IPS-18c (cell line): ENCODE measurements around the gene RAB10.
A peak's percentile ranks its signal among the peaks of the same experiment; 100 is the strongest.
"Not testable (repeated sequence)": the region's sequence is repeated elsewhere in the genome, so short reads cannot be mapped to it uniquely, and the experiment has no call there.

ENCODE experiments used
- H3K4me3 ChIP-seq: 2 replicates; pipeline ENCODE4 v1.7.0; 2013; ENCODE audit warnings: low read depth, mild to moderate bottlenecking, low read length, moderate library complexity; ENCODE audit not compliant: insufficient read depth
- H3K9me3 ChIP-seq: one replicate; pipeline ENCODE4 v1.6.1; 2013; ENCODE audit warnings: mild to moderate bottlenecking, low read length, moderate library complexity; ENCODE audit not compliant: control insufficient read depth, insufficient read depth

RAB10 gene

DNA sequence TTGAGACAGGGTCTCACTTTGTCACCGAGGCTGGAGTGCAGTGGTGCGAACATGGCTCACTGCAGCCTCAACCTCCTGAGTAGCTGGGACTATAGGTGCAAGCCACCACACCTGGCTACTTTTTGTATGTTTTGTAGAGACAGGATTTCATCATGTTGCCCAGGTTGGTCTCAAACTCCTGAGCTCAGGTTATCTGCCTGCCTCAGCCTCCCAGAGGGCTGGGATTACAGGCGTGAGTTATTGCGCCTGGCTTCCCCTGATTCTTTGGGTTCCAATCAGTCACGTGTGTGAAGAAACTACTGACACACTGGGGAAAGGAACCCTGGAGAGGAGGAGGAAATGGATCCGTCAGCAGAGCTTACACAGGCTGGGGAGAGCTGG, 22.3 kb upstream of the RAB10 start:
- no peaks in the 10 kb centered on the region for H3K9me3 ChIP-seq
- H3K4me3 ChIP-seq = no peak overlapping the region

DNA sequence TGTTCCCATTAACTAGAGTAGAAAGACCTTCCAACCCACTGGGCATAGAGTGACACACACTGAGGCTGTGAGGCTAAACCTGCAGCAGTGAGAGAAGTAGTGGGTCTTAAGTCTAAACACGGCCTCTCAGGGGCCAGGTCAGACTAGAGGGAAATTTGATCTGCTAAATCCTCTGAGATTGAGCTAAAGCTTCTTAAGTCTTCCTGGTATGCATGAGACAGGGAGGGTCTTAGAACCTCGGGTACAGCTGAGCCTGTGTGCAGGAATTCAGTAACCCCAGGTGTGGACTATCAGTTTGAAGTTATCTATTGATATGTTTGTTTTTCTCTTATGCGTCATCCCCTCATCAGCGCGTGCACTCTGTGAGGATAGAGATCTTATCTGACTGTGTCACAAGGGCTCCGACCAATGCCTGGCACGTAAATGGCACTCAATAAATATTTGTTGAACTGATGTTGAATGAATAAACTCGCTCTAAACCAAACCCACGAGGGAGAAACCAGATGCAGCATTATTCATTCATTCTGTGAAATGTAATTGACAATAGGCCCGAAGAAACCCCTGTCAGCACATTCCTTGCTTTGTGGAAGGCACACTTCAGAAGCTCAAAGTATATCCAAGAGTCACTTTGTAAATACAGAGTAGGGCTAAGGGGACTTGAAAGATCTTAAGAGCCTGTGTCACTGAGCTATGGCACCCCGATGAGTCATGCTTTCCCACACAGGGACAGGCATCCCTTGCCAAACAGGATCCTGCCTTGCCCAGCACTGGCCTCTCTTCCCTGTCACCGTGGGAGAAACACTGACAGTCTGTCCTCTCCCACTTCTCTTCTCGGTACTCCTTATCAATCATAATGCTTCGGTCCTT, 21.7 kb upstream of the RAB10 start:
- H3K9me3 ChIP-seq = no peaks in the 10 kb centered on the region

DNA sequence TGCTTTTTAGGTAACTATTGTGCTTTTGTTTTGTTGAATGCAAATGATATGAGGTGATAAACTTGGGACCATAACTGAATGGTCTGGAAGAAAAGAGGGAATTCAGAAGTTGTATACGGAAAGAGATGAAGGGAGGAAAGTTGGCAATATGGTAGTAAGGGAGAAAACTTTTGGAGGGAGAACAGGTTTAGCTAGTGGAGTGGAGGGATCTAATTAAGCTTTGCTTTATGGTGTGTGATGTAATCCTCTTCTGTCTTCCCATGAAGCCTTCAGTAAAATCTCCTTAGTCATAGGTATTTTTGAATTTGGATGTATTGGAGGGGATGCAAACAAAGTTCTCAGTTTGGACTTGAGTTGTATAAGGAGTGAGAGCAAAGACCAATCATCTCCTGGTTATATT, 20.2 kb upstream of the RAB10 start:
- Histone ChIP-seq H3K4me3 (no peak overlapping the region), H3K9me3 (peaks cover 2% of the 10 kb centered on the region)

More for the DNA sequence above, 21.7 kb upstream of the RAB10 start:
- H3K4me3 ChIP-seq = no peak overlapping the region

DNA sequence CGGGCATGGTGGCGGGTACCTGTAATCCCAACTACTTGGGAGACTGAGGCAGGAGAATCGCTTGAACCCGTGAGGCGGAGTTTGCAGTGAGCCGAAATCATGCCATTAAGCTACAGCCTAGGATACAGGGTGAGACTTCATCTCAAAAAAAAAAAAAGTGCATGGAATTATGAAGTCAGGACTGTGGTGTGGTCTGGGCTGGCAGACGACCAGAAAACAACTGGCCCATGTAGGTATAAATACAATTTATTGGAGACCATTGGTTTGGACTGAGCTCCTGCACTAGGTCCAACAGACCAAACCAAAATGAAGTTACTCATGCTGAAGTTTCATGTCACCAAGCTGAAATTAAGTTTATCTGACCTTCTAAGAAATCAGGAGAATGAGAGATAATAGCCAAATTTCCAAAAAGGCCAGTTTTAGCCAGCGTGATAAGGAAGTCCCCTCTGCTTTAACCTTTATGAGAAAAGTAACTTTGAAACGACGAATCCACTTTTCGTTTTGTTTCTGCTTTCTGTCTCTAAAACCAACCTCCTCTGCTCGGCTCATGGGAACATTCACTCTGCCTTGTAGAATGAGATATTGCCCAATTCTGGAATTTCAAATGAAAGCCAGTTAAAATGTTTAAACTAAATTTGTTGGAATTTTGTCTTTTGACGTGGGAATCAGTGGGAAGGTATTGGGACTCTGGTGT, 17.7 kb upstream of the RAB10 start:
- H3K4me3 ChIP-seq = no peak overlapping the region
- peaks cover 2% of the 10 kb centered on the region for H3K9me3 ChIP-seq

DNA sequence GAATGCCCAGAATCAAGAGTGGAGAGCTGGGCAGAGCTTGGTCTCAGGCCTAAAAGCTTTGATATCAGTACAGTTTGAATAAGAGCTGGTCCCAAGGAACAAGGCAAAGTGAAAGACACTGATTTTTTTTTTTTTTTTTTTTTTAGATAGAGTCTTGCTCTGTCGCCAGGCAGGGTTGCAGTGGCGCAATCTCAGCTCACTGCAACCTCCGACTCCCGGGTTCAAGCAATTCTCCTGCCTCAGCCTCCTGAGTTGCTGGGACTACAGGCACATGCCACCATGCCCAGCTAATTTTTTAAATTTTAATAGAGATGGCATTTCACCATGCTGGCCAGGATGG, 17.2 kb upstream of the RAB10 start:
- not testable (repeated sequence) for H3K4me3 ChIP-seq, H3K9me3 ChIP-seq

DNA sequence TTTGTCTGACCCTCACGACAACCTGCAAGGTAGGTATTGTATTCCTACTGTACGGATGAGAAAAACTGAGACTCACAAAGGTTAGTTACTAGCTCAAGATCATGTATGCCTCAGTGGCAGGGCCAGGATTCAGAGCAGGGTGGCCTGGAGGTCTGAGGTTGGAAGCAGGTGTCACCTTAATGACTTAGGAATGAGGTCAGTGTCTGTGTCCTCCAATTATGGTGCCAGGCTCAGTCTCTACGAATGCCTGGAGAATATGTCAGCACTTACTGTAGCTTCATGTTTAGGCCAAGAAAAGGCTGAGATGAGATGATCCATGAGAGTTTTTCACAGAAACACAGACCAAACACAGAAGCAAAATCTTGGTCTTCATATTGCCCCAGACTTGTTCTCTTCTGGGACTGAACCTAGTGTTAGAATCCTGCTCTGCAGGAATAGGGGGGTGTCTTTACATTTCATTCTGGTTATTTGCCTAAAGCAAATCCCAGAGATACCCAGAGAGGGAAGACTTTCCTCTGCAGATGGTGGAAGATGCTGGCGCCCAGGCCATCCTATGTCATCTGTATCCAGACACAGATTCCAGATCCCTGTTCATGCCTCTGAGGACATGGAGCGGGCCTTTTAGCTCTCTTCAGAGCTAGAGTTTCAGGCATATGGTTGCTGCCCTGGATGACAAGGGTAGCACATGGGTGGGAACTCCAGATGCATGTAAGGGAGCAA, 16.3 kb upstream of the RAB10 start:
- Histone ChIP-seq H3K4me3 (no peak overlapping the region), H3K9me3 (peaks cover 2% of the 10 kb centered on the region)

DNA sequence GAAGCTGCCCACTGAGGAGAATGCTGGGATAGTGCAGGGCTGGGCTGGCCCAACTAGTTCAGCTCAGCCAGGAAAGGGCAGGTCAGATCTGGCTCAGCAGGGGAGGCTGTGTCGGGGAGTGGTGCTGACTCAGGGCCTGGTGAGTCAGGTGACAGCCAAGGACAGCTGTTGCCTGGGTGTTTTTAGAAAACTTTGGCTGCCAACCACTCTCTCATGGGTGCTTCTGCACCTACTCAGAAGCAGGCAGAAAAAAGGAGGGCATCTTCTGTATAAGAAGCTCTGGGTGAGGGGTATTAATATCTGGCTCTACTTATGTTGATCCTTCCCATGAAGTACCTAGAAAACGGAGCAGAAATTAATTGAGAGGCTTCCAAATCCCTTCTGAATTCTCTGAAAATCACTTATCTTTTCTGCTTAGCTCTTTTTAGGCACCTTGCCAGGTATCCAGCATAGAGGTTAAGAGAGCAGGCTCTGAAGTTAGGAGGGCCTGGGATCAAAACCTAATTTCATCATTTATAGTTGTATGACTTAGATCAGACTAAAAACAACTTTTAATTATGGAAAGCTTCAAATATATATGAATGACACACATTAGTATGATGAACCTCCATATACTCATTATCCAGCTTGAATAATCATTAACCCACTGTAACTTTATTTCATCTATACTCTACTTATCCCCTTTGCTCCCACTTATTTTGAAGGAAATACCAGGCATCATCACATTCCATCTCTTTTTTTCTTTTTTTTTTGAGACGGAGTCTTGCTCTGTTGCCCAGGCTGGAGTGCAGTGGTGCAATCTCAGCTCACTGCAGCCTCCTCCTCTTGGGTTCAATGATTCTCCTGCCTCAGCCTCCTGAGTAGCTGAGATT, 15.5 kb upstream of the RAB10 start:
- Histone ChIP-seq H3K9me3 (peaks cover 2% of the 10 kb centered on the region), H3K4me3 (no peak overlapping the region)

DNA sequence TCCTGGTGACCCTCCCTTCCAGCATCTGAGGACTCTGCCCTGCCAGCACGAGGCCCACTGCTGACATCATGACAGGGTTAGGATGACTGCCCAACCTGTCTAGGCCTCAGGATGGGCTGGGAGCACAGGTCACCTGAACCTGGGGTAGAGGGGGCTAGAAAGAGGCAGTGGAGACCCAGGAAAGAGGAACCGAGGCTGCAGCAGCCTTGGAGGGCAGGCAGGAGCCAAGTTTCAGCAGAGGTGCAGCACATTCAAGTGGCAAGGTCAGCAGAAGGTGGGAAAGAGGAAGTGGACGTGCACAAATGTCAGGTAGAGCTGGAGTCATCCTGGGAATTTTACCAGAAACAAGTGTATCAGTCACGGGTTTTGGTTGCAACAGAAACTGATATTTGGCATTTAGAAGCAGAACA, 13.6 kb upstream of the RAB10 start:
- no peak overlapping the region for H3K4me3 ChIP-seq
- H3K9me3 ChIP-seq = peaks cover 2% of the 10 kb centered on the region

DNA sequence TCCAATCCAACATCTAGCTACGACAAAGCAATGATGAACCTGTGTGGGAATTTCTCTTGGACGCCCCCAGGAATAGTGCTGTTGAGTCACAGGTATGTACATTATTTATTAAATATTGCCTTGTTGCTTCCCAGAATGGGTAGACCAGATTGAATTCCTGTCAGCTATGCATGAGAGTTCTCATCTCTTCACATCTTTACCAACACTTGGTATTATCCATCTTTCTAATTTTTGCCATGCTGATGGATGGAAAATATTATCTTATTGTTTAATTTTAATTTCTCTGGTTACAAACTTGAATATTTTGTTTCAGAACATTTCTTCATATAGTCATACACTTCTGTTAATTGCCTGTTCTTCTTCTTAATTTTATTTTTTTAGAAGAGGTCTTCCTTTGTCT, 9.6 kb upstream of the RAB10 start:
- H3K4me3 ChIP-seq = no peak overlapping the region
- H3K9me3 ChIP-seq = no peaks in the 10 kb centered on the region

DNA sequence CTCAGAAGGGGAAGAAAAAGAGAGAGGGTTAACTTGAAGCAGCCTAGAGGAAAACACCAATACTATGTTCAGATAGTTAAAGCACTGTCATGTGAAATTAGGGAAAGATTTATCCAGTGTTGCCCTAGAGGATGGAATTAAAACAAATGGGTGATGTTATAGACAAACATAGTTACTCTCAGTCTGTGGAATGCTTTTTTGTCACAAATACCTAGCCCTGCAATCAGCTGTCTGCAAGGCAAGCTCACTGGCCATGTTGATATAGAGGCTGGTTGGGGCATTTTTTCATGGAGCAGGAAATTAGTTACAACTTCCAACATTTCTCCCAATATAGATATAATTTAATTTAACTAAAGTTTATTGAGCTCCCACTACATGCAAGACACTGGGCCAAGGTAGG, 8.4 kb upstream of the RAB10 start:
- H3K4me3 ChIP-seq = no peak overlapping the region
- H3K9me3 ChIP-seq = no peaks in the 10 kb centered on the region

DNA sequence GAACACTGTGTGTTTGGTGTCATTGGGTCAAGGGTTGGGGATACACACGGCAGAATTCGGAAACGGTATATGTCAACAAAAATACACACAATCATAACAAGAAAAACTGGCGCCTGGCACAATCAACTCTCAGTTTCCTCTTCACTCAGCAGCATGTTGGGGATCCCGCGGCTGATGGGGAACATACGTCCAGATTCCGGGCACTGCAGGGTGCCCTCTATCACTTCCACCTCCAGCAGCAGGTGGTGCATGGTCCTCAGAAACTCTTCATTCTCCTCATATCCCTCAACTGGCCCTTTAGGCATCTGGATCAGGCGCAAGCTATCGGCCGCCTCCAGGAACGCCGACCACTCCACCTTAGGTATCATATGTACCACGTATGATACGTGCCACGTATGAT, 5.8 kb upstream of the RAB10 start:
- not testable (repeated sequence) for H3K4me3 ChIP-seq, H3K9me3 ChIP-seq

DNA sequence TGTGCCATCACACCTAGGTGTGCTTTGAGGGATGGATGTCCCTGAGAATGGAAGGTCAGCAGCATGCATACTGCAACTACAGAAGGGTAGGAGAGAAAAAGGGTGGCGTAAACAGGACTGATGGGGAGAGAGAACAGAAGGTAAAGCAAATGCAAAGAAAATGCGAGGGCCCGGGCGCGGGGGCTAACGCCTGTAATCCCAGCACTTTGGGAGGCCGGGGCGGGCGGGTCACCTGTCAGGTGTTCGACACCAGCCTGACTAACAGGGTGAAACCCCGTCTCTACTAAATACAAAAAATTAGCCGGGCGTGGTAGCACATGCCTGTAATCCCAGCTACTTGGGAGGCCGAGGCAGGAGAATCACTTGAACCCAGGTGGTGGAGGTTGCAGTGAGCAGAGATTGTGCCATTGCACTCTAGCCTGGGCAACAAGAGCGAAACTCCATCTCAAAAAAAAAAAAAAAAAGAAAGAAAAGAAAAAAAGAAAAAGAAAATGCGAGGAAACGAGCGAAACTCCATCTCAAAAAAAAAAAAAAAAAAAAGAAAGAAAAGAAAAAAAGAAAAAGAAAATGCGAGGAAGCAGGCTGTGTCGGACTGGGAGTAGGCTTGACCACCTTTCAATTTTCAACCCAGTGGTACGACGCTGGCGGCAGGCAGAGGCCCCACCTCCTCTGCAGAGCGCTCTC, 1.2 kb upstream of the RAB10 start:
- H3K4me3 ChIP-seq = peak overlapping the region; percentile 72
- H3K9me3 ChIP-seq = not testable (repeated sequence)

DNA sequence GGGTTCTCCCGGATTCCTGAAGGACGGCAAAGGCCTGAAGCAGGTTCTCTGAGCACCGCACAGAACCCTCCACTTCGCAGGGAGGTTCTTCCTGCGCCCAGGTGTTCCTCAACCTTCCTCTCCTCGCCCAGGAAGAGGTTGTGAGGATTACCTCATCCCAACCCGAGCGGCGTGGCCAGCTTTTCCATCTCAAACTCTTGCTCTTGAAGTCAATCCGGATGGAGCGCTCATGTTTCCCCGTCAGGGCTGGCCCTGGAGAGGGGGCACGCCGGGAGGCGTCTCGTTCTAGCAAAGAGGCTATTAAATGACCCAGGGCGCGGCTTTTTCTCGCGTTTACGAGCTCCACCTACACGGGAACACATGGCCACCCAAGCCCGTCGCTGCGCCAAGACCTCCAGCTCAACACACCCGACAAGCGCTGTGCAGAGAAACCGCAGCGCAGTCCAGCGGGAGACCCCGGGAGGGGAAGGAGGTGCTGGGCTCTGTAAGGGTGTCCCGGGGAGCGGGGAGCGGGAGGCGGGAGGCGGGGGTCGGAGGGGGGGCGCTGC, 540 bp upstream of the RAB10 start:
- H3K4me3 ChIP-seq = peak overlapping the region; percentile 72
- H3K9me3 ChIP-seq = no peaks in the 10 kb centered on the region

DNA sequence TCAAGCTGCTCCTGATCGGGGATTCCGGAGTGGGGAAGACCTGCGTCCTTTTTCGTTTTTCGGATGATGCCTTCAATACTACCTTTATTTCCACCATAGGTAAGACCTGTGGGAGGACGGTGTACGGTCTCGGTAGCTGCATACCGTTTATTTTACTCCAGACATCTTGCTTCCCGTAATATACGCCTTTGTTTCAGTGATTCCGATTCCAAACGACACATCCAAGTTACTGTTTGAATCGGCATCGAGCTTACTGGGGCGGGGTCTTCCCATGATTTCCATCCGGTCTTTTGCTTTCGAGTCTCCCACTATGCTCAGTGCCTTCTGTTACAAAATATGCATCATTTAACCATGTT, 731 bp downstream of the RAB10 start:
- no peaks in the 10 kb centered on the region for H3K9me3 ChIP-seq
- peak overlapping the region; percentile 96 for H3K4me3 ChIP-seq

DNA sequence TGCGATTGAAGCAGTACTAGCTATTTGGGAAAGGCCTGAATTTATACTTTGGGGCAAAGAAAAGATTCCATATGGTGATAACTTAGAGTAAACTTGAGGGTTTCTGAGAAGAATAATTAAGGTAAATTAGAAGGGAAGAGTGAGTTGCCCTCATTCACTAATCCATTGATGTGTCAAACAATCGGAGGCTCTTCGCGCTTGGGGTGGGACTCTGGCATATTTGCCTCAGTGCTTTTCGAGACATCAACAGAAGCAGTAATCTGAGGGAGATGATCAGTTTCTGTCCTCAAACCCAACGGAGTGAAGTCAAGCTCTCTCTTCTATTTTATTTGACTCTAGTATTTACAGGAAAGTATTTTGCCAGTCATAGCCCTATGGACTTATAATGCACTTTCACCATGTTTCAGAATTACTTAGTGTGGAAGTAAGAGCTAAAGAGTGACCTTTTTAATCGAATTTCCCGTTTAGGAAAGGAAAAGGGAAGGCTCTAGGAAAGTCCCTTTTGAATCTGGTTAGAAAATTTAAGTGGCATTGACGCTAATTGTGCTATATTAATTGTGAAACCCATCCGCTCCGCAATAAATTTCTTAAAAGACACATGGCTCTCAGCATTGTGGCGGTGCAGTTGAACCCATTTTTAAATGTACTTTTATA, 1.3 kb downstream of the RAB10 start:
- Histone ChIP-seq H3K9me3 (no peaks in the 10 kb centered on the region), H3K4me3 (peak overlapping the region; percentile 96)

DNA sequence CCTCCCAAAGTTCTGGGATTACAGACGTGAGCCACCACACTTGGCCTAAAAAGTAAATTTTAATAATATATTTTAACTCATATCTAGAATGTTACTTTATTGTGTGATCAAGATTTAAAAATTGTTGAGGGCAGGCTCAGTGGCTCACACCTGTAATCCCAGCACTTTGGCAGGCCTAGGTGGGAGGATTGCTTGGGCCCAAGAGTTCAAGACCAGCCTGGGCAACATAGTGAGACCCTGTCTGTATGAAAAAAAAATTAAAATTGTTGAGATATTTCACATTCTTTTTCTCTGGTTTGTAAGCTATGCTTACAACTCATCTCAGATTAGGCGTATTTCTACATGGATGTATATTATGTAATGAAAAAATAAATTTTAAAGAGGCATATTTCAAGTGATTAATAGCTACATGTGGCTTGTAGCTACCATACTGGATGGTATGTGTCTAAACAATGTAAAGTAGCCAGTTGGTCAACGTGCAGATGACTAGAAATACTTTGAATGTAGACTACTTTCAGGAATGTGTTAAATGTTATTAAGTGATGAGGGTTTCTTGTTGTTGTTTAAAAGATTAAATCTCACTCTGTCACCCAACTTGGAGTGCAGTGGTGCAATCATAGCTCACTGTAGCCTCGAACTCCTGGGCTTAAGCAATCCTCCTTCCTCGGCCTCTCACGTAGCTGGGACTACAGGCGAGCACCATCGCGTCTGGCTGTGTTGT, 5.9 kb downstream of the RAB10 start:
- Histone ChIP-seq H3K4me3 (no peak overlapping the region), H3K9me3 (no peaks in the 10 kb centered on the region)
